Brain microvascular endothelial cell (primary cell): Measurements from ENCODE around the gene RABEP2.

ENCODE experiments used
- DNase-seq: peaks from one replicate; pipeline ENCODE4 v3.0.0-alpha.2; 2020
- H3K27ac ChIP-seq: fragments of 250-450 bp; sonication (Bioruptor Pico); 2 replicates; pipeline ENCODE4 v1.5.1; 2020; ENCODE audit warnings: mild to moderate bottlenecking, moderate library complexity
- H3K27me3 ChIP-seq: fragments of 250-450 bp; sonication (Bioruptor Pico); replicated peaks from 2 replicates; pipeline ENCODE4 v1.5.1; 2020; ENCODE audit warnings: mild to moderate bottlenecking
- H3K36me3 ChIP-seq: fragments of 250-450 bp; sonication (Bioruptor Pico); replicated peaks from 2 replicates; pipeline ENCODE4 v1.5.1; 2020; ENCODE audit warnings: mild to moderate bottlenecking
- H3K4me3 ChIP-seq: 2 replicates; pipeline ENCODE4 v1.5.1; 2011; ENCODE audit warnings: low read depth, mild to moderate bottlenecking, control low read depth, low read length, moderate library complexity
- CTCF ChIP-seq: IDR thresholded peaks from 2 replicates; pipeline ENCODE4 v1.5.1; 2011; ENCODE audit warnings: low read depth, mild to moderate bottlenecking, moderate library complexity, low read length, control low read depth, inconsistent platforms; ENCODE audit errors: missing control alignments
- in situ Hi-C: cut with HindIII; loops from 2 replicates; pipeline ENCODE4 v1.10.0; 2017; ENCODE audit warnings: low sequenced_read_pairs, low pct_ligation_motif_present

RABEP2 gene

GRCh38 chr16:28936784-28937155, 11.7 kb upstream of the RABEP2 start:
- in situ Hi-C loops: no loop called here
- Histone ChIP-seq H3K36me3 (no peaks in the 10 kb centered on the region), H3K4me3 (no peak overlapping the region), H3K27me3 (no peaks in the 10 kb centered on the region), H3K27ac (no peak overlapping the region)
- no peak for TF ChIP-seq CTCF
- no peak for DNase-seq

- no peak overlapping the region for H3K27ac ChIP-seq
- in situ Hi-C loops: no loop called here
- H3K4me3 ChIP-seq: peak overlapping the region; percentile 24
- DNase-seq: peak; percentile 35
- no peaks in the 10 kb centered on the region for H3K27me3 ChIP-seq
- TF ChIP-seq CTCF: no peak
- H3K36me3 ChIP-seq: no peaks in the 10 kb centered on the region
Observed at GRCh38 chr16:28935924-28936783, 11.1 kb upstream of the RABEP2 start.

GRCh38 chr16:28935346-28935745, 10.3 kb upstream of the RABEP2 start:
- in situ Hi-C loops: no loop called here
- Histone ChIP-seq H3K27me3 (no peaks in the 10 kb centered on the region), H3K27ac (no peak overlapping the region), H3K4me3 (no peak overlapping the region), H3K36me3 (no peaks in the 10 kb centered on the region)
- TF ChIP-seq CTCF: no peak
- DNase-seq: no peak

GRCh38 chr16:28933171-28933570, 8.1 kb upstream of the RABEP2 start:
- H3K4me3 ChIP-seq: no peak overlapping the region
- no peak for DNase-seq
- H3K36me3 ChIP-seq: no peaks in the 10 kb centered on the region
- H3K27ac ChIP-seq: no peak overlapping the region
- in situ Hi-C loops: no loop called here
- TF ChIP-seq CTCF: no peak
- H3K27me3 ChIP-seq: no peaks in the 10 kb centered on the region

GRCh38 chr16:28932339-28933141, 7.5 kb upstream of the RABEP2 start:
- no peak overlapping the region for H3K27ac ChIP-seq
- no peaks in the 10 kb centered on the region for H3K27me3 ChIP-seq
- TF ChIP-seq CTCF: no peak
- H3K36me3 ChIP-seq: no peaks in the 10 kb centered on the region
- in situ Hi-C loops: no loop called here
- DNase-seq: no peak
- no peak overlapping the region for H3K4me3 ChIP-seq
